RPMI8226 (cell line): ENCODE data around the gene VWA8.
"Not testable (repeated sequence)": the region's sequence is repeated elsewhere in the genome, so short reads cannot be mapped to it uniquely, and the experiment has no call there.

Experiments
- DNase-seq: peaks from one replicate; pipeline ENCODE4 v3.0.0-alpha.2; 2015

Gene VWA8

GRCh38 chr13:41608111-41608838, 352.6 kb downstream of the VWA8 start:
- DNase-seq: no peak

- no peak for DNase-seq
Measured at GRCh38 chr13:41606646-41607045, 354.3 kb downstream of the VWA8 start.

GRCh38 chr13:41605319-41606285, 355.3 kb downstream of the VWA8 start:
- no peak for DNase-seq

- no peak for DNase-seq
Measured at GRCh38 chr13:41603917-41604316, 357.0 kb downstream of the VWA8 start.

- DNase-seq: no peak
Measured at GRCh38 chr13:41601718-41602445, 359.0 kb downstream of the VWA8 start.

GRCh38 chr13:41599619-41600018, 361.3 kb downstream of the VWA8 start:
- DNase-seq: no peak

GRCh38 chr13:41597348-41598041, 363.4 kb downstream of the VWA8 start:
- DNase-seq: no peak

GRCh38 chr13:41596190-41596589, 364.7 kb downstream of the VWA8 start:
- DNase-seq: no peak

GRCh38 chr13:41595298-41595697, 365.6 kb downstream of the VWA8 start:
- no peak for DNase-seq

GRCh38 chr13:41590643-41591042, 370.3 kb downstream of the VWA8 start:
- no peak for DNase-seq

GRCh38 chr13:41590122-41590521, 370.8 kb downstream of the VWA8 start:
- no peak for DNase-seq

GRCh38 chr13:41589434-41589833, 371.5 kb downstream of the VWA8 start:
- DNase-seq: no peak

GRCh38 chr13:41588899-41589298, 372.0 kb downstream of the VWA8 start:
- DNase-seq: no peak

GRCh38 chr13:41588448-41588847, 372.5 kb downstream of the VWA8 start:
- DNase-seq: no peak

- no peak for DNase-seq
Measured at GRCh38 chr13:41587490-41587889, 373.4 kb downstream of the VWA8 start.

- DNase-seq: no peak
Measured at GRCh38 chr13:41586216-41586615, 374.7 kb downstream of the VWA8 start.

GRCh38 chr13:41582027-41582463, 378.9 kb downstream of the VWA8 start:
- DNase-seq: no peak

GRCh38 chr13:41580345-41580744, 380.6 kb downstream of the VWA8 start:
- no peak for DNase-seq

GRCh38 chr13:41579881-41580280, 381.0 kb downstream of the VWA8 start:
- DNase-seq: no peak

- DNase-seq: no peak
Measured at GRCh38 chr13:41579168-41579567, 381.7 kb downstream of the VWA8 start.

GRCh38 chr13:41578371-41578770, 382.5 kb downstream of the VWA8 start:
- no peak for DNase-seq

GRCh38 chr13:41577436-41577835, 383.5 kb downstream of the VWA8 start:
- no peak for DNase-seq

- not testable (repeated sequence) for DNase-seq
Measured at GRCh38 chr13:41573640-41574039, 387.3 kb downstream of the VWA8 start.
